GM12864 (cell line): Measurements from ENCODE around the gene COL26A1.

Experiments
- DNase-seq: peaks from one replicate; pipeline ENCODE4 v3.0.0-alpha.2; 2011; ENCODE audit warnings: low read depth
- H3K4me3 ChIP-seq: 2 replicates; pipeline ENCODE4 v1.5.1; 2011; ENCODE audit warnings: mild to moderate bottlenecking, low read depth, low read length, control low read depth
- CTCF ChIP-seq: IDR thresholded peaks from 2 replicates; pipeline ENCODE4 v1.5.1; 2011; ENCODE audit warnings: low read depth, mild to moderate bottlenecking, moderate library complexity, low read length, control low read depth, inconsistent platforms; ENCODE audit errors: missing control alignments

COL26A1 gene

GRCh38 chr7:101538596-101539459 is 176.2 kb downstream of the COL26A1 start:
- H3K4me3 ChIP-seq: no peak overlapping the region
- TF ChIP-seq CTCF: peak; percentile 79
- DNase-seq: no peak

DNA sequence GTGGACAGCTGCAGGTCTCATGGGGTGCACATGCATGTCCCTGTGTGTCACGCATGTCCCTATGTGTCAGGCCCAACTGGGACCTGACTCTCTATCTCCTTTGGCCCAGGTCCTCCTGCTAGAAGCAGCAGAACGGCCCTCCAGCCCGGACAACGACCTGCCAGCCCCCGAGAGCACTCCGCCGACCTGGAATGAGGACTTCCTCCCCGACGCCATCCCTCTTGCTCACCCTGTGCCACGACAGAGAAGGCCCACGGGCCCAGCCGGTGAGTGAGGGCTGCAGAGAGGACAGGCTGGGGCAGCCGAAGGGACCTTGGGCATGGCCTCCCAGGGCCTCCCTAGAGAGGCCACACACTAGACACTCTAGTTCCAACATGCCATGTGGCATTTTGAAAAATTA is 177.1 kb downstream of the COL26A1 start:
- no peak for TF ChIP-seq CTCF

DNA sequence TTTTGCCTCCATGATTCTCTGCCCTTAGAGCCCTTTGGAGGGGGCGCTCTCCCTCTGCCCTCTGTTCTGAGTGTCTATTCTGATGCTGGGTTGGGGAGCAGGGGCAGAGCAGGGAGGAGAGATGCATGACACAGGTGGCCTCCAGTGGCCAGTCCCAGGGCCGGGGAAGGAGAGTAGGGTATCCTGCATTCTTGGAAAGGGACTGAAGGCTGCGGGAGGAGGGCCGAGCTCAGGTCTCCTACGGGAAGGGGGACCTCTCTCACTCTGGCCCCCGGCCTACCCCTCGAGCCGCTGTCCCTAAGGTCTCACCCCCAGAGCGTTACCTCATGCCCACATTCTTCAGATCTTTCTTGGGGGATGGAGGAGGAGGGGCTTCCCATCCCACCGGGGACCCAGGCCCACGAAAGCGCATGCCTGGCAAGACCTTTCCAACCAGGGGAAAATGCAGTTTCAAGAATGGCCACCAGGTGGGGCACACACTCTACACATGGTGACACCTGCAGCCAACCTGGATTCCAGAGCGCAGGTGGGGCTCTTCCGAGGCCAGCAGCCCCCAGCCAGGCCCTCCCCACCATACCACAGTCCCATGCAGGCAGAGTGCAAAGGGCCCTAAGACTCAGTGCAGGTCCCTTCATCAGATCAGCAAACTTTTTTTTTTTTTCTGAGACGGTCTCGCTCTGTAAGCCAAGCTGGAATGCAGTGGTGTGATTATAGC is 180.0 kb downstream of the COL26A1 start:
- peak; percentile 15 for DNase-seq
- H3K4me3 ChIP-seq: no peak overlapping the region
- peak; percentile 91 for TF ChIP-seq CTCF

More for the DNA sequence above, 177.1 kb downstream of the COL26A1 start:
- H3K4me3 ChIP-seq: no peak overlapping the region
- no peak for DNase-seq

DNA sequence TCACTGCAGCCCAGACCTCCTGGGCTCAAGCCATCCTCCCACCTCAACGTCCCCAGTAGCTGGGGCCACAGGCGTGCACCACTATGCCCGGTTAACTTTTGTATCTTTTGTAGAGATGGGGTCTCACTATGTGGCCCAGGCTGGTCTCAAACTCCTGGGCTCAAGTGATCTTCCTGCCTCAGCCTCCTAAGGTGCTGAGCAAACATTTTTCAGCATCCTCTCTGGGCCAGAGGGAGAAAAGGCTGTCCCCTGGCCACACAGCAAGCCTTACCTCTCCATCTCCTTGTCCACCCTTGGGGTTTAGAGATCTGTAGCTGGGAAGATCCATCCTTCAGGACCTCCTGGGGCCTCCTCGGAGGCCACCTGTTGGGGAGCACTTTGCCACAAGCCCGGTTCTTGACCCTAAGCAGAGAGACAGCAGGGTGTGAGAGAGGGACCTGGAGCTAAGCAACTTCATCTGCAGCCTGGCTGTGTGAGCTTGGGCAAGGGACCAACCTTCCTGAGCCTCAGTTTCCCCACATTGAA is 180.6 kb downstream of the COL26A1 start:
- H3K4me3 ChIP-seq: no peak overlapping the region
- no peak for TF ChIP-seq CTCF
- DNase-seq: no peak

- DNase-seq: no peak
- no peak overlapping the region for H3K4me3 ChIP-seq
- TF ChIP-seq CTCF: no peak
Observed at GRCh38 chr7:101543846-101544245, 181.2 kb downstream of the COL26A1 start.

- DNase-seq: no peak
- H3K4me3 ChIP-seq: no peak overlapping the region
- no peak for TF ChIP-seq CTCF
Observed at GRCh38 chr7:101545441-101546190, 182.9 kb downstream of the COL26A1 start.
